Stromal cell of bone marrow (primary cell): ENCODE data around the gene SEC63.
"Not testable (repeated sequence)": the region's sequence is repeated elsewhere in the genome, so short reads cannot be mapped to it uniquely, and the experiment has no call there.

Experiments used
- DNase-seq: peaks from one replicate; pipeline ENCODE4 v3.0.0-alpha.2; 2012; ENCODE audit warnings: low read depth

SEC63 gene, protein sequence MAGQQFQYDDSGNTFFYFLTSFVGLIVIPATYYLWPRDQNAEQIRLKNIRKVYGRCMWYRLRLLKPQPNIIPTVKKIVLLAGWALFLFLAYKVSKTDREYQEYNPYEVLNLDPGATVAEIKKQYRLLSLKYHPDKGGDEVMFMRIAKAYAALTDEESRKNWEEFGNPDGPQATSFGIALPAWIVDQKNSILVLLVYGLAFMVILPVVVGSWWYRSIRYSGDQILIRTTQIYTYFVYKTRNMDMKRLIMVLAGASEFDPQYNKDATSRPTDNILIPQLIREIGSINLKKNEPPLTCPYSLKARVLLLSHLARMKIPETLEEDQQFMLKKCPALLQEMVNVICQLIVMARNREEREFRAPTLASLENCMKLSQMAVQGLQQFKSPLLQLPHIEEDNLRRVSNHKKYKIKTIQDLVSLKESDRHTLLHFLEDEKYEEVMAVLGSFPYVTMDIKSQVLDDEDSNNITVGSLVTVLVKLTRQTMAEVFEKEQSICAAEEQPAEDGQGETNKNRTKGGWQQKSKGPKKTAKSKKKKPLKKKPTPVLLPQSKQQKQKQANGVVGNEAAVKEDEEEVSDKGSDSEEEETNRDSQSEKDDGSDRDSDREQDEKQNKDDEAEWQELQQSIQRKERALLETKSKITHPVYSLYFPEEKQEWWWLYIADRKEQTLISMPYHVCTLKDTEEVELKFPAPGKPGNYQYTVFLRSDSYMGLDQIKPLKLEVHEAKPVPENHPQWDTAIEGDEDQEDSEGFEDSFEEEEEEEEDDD

DNA sequence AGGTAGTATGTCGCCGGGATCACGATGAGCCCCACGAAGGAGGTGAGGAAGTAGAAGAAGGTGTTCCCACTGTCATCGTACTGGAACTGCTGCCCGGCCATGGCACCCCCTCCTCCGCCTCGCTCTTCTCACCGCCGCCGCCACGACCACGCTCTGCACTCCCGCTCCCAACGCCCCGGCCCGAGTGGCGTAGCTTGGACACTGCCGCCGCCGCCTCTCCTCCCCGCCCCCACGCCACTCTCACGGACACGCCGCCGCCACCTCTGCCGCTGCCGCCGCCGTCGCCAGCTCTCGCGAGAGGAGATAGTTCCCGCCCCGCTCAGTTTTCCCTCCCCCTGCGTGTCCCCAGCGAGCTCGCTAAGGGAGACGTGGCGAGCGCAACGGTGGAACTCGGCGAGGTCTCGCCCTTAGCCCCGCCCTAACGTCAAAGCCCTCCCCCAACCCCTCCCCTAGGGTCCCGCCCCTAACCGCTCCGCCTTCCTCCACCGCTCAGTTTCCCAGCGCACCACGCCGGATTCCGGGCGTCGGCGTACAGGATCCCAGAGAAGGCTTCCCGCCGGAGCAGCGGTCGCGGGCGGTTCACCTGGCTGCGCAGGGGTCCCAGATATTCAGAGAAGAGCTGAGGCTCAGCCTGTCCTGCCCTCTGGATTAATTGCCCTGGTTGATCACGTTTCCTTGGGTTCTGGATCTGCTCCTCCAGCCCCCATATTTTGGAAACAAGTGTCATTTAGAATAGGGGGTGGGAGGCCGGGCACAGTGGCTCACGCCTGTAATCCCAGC, at the start of gene SEC63:
SEC63 (minus strand) TSS at position 300 of the 780 bp plus-strand sequence; CDS start at position 101, 199 bp downstream.
- DNase-seq = peak; percentile 92

DNA sequence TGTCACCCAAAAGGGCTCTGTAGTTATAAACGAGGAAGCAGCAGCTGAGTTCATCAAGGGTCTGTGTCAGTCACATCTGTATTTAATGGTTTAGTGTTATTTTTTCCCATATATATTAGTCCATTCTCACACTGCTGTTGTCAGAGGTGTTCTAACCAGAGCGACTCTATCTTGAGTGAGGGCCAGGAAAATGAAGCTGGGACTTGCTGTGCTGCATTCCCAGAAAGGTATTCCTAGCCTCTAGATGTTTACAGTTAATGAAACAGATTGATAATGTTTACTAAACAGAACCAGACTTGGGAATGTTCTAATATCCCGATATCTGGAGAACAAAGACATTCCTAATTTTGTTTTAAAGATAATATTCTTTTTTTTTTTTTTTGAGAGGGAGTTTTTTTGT, 48.0 kb upstream of the SEC63 start:
- no peak for DNase-seq

DNA sequence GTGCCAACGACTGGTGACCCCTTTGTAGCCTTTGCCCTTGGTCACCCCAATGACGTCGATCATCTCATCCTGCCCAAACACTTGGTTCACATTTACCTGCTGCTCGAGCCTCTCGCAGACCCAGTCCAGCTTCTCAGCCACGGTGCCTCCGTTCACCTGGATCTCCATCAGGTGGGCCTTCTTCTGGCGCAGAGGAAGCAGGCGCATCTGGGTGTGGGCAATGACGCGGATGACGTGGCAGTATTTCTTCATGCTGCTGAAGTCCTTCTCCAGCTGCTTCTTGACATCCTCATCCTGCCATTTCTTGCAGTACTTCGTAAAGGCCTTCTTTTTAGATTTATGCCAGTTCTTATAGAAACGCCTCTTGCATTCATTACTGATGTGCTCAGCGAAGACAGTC, 46.9 kb upstream of the SEC63 start:
- DNase-seq = no peak

DNA sequence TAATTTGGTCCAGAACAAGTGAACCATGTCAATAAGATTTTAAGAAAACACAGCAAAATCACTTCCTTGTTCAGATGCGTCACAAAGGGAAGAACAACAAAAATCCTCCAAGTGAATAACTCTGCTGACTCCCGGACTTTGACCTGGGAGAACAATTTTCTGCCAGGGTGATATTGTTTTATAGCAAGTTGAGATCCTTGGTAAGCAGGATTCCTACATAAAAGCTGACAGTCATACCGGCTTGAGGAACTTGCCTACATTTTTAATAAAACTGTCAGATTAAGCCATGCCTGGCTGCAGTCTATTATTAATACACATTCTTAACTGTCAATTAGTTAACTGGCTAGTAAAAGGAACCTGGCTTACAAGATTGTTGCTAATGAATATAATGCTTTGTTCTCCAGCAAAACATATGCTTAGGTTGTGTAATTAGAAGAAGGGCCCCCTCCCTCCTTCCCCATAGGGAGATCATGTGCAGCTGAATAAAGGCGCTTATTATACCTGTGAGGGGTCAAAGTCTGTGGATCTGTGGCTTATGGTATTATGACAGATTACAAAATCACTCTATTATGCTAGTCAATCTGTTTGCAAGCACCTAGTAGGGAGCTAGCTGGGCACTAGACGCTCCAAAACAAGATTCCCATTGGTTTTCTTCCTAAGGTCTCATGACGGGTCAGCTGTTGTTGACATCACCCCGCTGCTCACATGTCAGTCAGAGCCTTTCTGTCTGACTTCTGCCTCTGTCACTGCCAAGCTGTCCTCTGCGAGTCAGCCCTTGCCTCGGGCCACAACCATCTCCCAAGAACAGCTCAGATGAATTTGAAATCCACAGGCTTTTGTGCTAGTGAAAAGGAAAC, 44.6 kb upstream of the SEC63 start:
- peak; percentile 19 for DNase-seq

DNA sequence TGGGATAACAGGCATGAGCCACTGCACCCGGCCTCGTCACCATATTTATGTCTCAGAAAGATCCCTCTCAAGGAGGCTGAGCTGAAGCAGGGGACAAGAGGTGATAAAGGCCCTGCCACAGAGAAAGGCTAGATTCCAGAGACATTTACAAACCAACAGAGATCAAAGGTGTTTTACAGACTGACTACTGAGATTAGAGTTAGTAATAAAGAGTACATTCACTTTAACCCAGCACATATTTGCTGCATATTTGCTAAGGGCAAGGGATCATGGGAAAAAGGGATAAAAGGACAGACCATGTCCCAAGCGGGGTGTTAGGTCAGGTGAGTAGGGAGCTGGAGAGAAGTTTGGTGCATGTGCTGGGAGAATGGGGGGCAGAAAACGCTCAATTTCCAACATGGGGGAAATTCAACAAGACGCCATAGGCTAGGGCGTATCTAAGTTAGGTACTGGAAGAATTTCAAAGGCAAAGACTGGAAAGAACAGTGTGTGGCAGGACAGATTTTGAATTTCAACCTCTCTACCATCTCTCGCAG, 43.8 kb upstream of the SEC63 start:
- DNase-seq = no peak

DNA sequence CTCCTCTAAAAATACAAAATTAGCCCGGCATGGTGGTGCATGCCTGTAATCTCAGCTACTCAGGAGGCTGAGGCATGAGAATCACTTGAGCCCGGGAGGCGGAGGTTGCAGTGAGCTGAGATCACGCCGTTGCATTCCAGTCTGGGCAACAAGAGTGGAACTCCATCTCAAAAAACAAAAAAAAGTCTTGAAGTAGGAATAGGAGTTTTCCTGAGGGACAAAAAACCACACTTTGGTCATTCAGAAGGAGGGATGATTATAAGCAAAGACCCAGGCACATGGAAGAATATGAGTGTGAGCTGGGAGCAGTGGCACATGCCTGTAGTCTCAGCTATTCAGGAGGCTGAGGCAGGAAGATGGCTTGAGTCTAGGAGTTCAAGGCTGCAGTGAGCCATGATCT, 42.3 kb upstream of the SEC63 start:
- not testable (repeated sequence) for DNase-seq

DNA sequence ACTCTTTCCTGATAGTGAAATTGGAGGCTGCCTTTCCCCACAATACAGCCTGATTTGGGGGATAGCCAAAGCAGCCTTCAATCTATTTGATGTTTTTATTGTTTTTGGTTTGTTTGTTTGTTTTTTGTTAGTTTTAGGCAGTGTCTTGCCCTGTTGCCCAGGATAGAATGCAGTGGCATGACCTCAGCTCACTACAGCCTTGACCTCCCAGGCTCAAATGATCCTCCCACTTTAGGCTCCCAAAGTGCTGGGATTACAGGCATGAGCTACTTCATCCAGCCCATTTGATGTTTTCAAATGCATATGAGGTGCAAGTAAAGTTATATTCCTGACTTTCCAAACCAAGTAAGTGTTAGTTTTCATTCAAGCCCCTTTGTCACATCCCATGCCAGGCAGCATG, 41.3 kb upstream of the SEC63 start:
- DNase-seq = no peak

DNA sequence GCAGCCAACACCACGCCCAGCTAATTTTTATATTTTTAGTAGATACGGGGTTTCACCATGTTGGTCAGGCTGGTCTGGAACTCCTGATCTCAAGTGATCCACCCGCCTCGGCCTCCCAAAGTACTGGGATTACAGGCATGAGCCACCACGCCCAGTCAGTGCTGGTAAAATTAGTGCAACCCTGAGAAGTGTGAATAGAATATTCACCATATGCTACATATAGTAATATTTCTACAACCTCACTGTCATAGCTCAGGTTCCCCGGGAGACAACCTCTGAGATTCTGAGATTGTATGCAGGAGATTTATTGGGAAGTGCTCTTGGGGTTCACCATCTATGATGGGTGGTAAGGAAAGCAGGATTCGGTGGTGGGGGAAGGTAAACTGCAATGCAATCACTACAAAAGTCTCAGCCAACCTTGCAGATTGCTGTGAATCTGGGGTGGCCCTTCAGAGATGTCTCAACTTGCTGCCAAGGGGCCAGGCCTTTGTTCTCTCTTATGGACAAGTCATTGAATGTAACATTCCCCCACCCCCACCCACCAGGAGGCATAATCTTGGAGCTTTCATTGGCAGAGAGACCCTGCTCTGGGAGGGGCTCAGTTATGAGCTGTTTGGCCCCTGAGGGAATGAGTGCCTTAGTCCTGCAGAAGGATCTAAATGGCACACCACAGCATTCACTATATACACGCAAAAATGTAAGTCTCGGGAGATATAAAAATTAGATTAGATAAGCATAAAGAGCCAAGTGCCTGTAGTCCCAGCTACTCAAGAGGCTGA, 34.0 kb upstream of the SEC63 start:
- DNase-seq = no peak

DNA sequence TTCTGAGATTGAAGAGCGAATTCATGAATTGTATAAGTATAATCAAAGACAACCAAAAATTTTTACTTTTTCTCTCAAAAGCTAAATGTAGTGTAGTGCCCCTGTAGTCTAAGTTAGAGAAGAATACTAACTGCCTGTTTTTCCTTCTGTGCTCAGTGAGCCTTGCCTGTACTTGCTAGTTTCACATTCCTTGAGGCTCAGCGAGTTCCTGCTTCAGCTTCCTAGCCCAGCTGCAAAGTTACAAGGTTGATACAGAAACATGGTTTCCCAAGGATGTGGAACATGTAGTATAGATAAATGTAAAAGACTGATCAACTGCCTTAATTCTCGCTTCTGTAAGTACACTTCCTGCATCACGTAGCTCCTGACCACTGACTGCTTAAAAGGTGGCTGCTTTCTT, 33.1 kb upstream of the SEC63 start:
- DNase-seq = no peak

DNA sequence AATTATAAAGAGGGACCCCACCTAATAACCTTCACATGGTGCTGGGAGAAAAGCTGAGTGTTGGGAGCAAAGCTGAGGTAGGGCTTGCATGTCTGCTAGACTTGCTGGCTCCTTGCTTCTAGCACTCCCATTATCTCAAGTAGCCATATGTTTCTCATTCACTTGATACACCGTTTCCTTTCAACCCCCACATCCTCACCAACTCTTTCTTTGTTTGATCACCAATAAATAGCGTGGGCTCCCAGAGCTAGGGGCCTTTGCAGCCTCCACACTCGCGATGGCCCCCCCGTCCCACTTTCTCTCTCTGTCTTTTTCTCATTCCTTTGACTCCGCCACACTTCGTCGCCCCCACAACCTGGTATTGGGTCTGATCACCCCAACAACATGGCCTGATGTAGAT, 32.6 kb upstream of the SEC63 start:
- not testable (repeated sequence) for DNase-seq

DNA sequence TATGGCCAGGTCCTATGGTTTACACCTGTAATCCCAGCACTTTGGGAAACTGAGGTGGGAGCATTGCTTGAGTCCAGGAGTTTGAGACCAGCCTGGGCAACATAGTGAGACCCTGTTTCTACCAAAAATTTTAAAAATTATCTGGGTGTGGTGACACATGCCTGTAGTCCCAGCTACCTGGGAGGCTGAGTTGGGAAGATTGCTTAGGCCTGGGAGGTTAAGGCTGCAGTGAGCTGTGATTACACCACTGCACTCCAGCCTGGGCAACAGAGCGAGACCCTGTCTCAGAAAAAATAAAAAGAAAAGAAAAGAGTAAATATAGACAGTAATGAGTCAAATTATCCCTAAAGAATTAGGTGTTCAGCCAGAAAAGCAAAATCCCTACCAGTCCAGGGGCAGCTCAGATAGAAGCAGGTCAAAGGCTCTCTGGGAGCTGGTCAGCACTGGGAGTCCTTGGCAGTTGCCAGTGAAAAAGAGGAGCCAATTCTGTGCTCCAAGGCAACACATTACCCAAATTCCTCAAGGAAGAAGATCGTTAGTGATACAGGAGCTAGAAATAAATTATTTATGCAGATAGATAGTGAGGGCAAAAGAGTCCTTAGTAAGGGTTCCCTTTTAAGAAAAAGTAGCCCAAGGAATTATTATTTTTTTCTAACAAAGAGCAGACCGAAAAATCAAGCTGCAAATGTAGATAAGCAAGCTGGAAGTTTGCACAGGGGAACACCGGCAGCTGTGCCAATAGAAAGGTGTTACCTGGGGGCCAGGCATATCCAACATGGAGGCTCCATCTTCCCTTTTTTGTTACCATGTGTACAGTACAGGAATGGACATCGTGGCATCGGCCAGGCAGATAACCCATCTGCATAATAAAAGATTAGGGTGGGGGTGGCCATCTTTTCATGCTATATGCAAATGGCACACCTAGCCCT, 31.4 kb upstream of the SEC63 start:
- DNase-seq = no peak

DNA sequence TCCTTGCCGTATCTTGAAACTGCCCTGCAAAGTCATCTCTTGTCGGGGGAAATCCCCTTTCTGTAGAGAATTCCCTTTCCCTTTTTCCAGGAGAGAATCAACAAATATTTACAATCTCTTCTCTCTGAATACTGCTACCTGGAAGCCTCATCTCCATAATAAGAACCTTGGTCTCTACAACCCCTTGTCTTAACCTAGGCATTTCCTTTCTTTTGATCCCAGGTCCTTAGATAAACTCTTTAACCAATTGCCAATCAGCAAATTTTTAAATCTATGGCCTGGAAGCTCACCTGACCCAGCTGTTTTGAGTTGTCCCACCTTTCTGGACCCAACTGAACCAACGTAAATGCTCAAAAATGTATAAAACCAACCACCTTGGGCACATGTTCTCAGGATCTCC, 30.6 kb upstream of the SEC63 start:
- no peak for DNase-seq

DNA sequence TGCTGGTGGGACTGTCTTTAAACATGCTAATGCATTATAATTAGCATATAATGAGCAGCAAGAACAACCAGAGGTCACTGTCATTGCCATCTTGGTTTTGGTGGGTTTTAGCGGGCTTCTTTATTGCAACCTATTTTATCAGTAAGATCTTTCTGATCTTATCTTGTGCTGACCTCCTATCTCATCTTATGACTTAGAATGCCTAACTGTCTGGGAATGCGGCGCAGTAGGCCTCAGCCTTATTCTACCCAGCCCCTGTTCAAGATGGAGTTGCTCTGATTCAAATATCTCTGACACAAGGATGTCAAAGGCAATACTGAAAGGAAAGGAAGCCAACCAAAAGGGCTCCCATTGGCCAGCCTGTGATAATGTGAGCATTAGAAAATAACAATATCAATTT, 29.8 kb upstream of the SEC63 start:
- no peak for DNase-seq

DNA sequence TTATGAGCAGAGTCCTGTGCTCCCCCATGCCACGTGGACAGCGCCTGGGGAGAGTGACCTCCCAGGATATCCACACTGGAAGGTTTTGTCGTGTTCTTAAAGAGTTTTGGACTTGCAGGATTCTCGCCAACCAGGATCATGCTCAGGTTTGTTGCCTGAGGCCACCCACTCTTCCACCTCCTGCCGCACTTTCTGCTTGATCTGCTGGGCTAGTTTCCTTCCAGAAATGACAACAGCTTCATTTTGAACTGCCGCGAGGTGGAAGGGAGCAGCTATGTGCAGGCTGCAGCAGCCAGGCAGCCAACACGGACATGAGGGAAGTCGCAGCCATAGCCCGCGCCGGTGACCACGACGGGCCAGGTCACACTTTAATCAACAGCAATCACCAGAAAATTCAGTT, 27.7 kb upstream of the SEC63 start:
- no peak for DNase-seq

DNA sequence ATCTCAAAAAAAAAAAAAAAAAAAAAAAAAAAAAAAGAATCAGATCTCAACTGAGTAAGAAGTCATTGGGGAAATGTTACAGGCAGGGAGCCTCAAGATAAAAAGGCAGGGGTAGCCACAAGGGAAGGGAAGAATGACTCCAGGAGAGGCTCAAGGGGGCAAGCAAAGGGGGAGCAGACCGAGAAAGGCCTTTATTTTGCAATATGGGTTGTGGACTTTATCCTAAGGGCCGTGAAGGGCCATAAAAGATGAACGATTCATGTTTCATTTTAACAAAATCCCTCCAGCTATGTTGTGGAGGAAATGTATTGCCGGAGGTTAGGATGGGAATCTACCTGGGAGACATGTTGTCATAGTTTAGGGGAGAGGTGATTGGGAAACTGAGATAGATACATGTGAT, 25.8 kb upstream of the SEC63 start:
- DNase-seq = no peak

DNA sequence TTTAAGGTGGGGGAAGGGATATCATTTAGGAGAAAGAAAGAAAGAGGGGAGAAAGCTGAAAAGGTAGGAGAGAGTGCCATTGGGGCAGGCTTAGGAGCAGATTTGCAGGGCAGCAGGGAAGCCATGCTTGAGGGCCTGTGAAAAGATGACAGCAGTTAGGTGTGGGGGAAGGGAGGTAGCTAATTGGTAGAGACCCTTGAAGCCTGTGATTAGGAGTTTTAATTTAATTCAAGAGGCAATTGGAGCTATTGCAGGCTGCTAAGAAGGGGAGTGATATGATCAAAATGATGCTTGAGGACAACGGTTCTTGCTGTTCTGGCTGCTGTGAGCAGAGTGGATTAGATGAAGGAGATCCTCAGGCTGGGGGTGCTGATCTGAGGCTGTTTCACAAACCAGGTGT, 24.5 kb upstream of the SEC63 start:
- no peak for DNase-seq

DNA sequence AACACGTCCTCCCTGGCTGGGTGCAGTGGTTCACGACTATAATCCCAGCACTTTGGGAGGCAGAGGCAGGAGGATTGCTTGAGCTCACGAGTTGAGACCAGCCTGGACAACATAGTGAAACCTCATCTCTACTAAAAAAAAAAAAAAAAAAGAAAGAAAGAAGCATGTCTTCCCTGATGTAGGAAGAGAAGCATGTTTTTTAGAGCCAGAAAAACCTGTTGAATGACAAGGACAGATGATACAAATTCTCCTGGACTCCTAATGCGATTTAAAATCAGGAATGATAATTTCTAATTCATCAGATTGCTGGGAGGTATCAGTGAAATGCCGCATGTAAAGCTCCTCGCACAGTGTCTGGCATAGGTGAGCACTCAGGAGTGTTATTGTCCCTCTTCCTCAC, 23.7 kb upstream of the SEC63 start:
- no peak for DNase-seq

DNA sequence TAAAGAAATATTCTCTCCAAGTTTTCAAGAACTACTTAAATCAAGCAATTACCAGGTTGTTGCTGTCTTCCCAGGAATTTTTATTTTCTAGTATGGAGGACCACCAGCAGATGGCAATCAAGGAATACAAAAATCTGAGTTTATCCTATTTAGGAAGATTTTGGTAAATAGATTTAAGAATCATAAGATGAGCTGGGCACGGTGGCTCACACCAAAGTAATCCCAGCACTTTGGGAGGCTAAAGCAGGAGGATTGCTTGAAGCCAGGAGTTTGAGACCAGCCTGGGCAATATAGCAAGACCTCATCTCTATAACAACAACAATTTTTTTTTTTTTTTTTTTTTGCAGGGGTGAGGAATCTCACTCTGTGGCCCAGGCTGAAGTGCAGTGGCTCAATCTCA, 19.3 kb upstream of the SEC63 start:
- no peak for DNase-seq

DNA sequence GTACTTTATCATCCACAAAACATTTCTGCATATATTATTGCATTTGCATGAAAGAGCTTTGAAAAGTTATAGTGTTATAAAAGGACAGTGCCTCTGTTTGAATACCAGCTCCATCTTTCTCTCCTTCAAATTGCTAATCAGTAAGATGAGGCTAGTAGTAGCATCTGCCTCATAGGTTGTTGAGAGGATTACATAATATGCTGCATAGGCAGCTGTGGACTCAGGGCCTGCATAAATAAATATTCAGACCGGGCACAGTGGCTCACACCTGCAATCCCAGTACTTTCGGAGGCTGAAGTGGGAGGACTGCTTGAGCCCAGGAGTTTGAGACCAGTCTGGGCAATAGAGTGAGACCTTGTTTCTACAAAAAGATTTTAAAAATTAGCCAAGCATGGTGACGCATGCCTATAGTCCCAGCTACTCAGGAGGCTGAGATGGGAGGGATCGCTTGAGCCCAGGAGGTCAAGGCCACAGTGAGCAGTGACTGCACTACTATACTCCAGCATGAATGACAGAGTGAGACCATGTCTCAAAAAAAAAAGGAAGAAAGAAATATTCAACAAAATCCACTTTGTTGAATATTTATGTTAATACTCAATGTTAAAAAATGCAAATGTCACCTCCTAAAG, 18.3 kb upstream of the SEC63 start:
- DNase-seq = no peak
